ENCODE results near the gene DGKD. TPM values are rescaled to one million over a fixed set of nuclear protein-coding genes. Genes with fewer than 3 reads are reported as not detected.
A peak's percentile ranks its signal among the peaks of the same experiment; 100 is the strongest.

DGKD gene
- polyA plus RNA-seq (2013): 15.3 TPM

DNA sequence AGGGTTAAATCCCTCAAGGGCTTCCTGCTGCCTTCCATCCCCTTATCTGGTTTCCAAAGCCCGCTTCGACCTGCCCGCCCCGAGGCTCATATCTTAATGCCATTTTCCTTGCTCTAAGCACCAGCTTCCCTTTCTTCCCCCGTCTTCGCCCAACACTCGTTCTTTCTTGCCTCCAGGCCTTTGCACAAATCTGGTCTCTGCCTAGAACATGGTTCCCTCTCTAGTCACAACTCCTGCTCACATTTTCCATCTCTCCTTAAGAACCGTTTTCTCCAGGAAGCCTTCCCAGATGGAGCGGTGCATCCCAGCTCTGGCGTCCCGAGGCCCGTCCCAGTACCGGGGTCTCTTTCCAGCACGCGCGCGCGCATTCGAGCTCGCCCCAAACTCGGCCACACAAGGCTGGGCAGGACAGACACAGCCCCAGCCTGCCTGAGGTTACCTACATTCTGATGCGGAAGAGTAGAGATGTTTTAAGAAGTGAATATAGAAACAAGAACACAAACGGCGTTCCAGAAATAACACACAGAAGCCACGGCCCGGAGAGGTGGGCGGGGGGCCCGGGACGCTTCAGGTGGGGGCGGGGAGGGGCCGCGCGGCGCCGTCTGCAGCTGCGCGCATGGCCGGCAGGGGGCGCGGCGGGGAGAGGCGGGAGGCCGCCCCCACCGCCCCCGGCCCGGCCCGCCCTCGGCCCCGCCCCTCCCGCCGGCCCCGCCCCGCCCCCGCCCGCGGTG, at the start of gene DGKD:
DGKD (plus strand) TSS at position 726 of the 731 bp plus-strand sequence. CDS start 25 bp downstream, outside the sequence.
- Histone ChIP-seq H3K27ac (ENCODE audit: insufficient read depth in 1 of 2, low read depth in 1 of 2, low read length in 2 of 2, poor library complexity in 1 of 2, severe bottlenecking in 2 of 2) (no peak within 1 kb of the TSS), H3K27me3 (replicated peaks in 2 of 5; ENCODE audit: control insufficient read depth in 4 of 5, insufficient read depth in 5 of 5, low read length in 4 of 5) (no peaks in the 10 kb centered on the region), H3K4me1 (ENCODE audit: control extremely low read depth in 1 of 4, control insufficient read depth in 4 of 4, insufficient read depth in 4 of 4, low read length in 3 of 4) (peaks cover 43 to 78% (median 57%) of the 10 kb centered on the region in 4 experiments), H3K4me3 (ENCODE audit: control insufficient read depth in 1 of 7, extremely low read depth in 1 of 7, insufficient read depth in 4 of 7, low read depth in 2 of 7, low read length in 6 of 7) (peak within 1 kb of the TSS; percentile 55 to 89 (median 78)), H3K36me3 (ENCODE audit: control insufficient read depth in 4 of 4, insufficient read depth in 4 of 4, low read length in 3 of 4) (peaks cover 0 to 4% (median 0%) of the 10 kb centered on the region in 4 experiments), H3K9me3 (ENCODE audit: control extremely low read depth in 1 of 5, control insufficient read depth in 4 of 5, insufficient read depth in 2 of 5, low read depth in 1 of 5, low read length in 4 of 5) (no peaks in the 10 kb centered on the region)
- ChIA-PET POLR2A (no interaction called here), CTCF (interaction anchor here (0.6 to 1.6 kb wide), 6 partner anchors 10 to 88 kb away, joined by 3 to 8 read pairs (median 4); no protein-coding TSS in a partner anchor)
- DNase-seq: peak; percentile 43 to 73 (median 66)
- 3% methylated on average over 31 of the region's 56 CpGs for WGBS (ENCODE audit: insufficient coverage)

DNA sequence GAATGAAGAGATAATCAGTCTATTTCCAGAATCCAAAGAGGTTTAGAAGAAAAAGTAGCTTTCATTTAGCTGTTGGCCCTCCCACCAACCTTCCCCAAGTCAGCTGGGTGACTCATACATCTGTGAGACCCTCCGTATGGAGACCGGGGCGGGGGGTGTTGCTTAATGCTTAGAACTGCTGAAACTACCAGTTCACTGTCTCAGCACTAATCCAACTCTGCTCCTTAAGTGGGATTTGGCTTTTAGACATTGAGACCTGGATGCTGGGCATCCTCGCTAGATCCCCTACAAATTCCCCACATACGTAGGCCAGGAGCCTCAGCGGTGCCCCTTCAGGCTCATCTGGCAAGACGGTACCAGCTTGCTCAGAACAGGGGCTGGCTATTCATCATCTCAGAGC, 46.7 kb upstream of the DGKD start, which contains the start of gene SAG:
SAG (plus strand) TSS at position 252 of the 400 bp plus-strand sequence. CDS start 1,374 bp downstream, outside the sequence.
- no peaks in the 10 kb centered on the region for H3K36me3 ChIP-seq (ENCODE audit: control insufficient read depth in 4 of 4, insufficient read depth in 4 of 4, low read length in 3 of 4)
- no peaks in the 10 kb centered on the region for H3K9me3 ChIP-seq (ENCODE audit: control extremely low read depth in 1 of 5, control insufficient read depth in 4 of 5, insufficient read depth in 2 of 5, low read depth in 1 of 5, low read length in 4 of 5)
- no peak within 1 kb of the TSS for H3K27ac ChIP-seq (ENCODE audit: insufficient read depth in 1 of 2, low read depth in 1 of 2, low read length in 2 of 2, poor library complexity in 1 of 2, severe bottlenecking in 2 of 2)
- DNase-seq: no peak
- H3K27me3 ChIP-seq (replicated peaks in 2 of 5; ENCODE audit: control insufficient read depth in 4 of 5, insufficient read depth in 5 of 5, low read length in 4 of 5): no peaks in the 10 kb centered on the region
- ChIA-PET CTCF (interaction anchor here (1.2 kb wide), 1 partner anchor 10 kb away, joined by 4 read pairs; no protein-coding TSS in a partner anchor), POLR2A (no interaction called here)
- WGBS (ENCODE audit: insufficient coverage): 100% methylated on average over 4 of the region's 7 CpGs
- no peak within 1 kb of the TSS for H3K4me3 ChIP-seq (ENCODE audit: control insufficient read depth in 1 of 7, extremely low read depth in 1 of 7, insufficient read depth in 4 of 7, low read depth in 2 of 7, low read length in 6 of 7)
- no peaks in the 10 kb centered on the region for H3K4me1 ChIP-seq (ENCODE audit: control extremely low read depth in 1 of 4, control insufficient read depth in 4 of 4, insufficient read depth in 4 of 4, low read length in 3 of 4)

DNA sequence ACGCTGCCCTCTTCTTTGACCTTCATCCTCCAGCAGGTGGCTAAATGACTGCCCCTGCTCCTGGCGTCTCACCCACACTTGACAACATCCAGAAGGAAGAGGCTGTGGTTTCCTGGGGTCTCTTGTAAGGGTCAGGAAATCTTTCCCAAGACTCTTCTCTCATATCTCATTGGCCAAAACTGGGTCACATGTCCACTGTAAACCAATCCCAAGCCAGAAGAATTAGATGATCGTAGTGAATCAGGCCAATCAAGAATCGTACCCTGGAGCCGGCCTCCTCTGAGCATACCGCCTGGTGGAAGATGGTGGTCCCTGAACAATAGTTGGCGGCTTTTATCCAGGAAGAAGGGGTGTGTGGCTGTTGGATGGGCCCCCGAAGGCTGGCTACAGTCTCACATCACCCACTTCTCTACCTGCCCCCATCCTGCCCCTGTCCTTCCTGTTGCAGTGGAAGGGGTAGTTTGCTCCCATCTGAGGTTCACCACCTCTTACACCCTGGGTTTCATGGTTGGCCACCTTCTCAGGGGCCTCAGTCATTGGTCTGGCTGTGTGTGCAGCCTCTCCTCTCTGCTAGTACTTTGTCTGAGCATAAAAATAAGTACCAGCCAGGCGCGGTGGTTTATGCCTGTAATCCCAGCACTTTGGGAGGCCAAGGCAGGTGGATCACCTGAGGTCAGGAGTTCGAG, 42.9 kb upstream of the DGKD start:
- no peak overlapping the region for H3K27ac ChIP-seq (ENCODE audit: insufficient read depth in 1 of 2, low read depth in 1 of 2, low read length in 2 of 2, poor library complexity in 1 of 2, severe bottlenecking in 2 of 2)
- H3K36me3 ChIP-seq (ENCODE audit: control insufficient read depth in 4 of 4, insufficient read depth in 4 of 4, low read length in 3 of 4): no peaks in the 10 kb centered on the region
- ChIA-PET CTCF (interaction anchor here (1.1 kb wide), 1 partner anchor 20 kb away, joined by 4 read pairs; no protein-coding TSS in a partner anchor), POLR2A (no interaction called here)
- H3K4me3 ChIP-seq (ENCODE audit: control insufficient read depth in 1 of 7, extremely low read depth in 1 of 7, insufficient read depth in 4 of 7, low read depth in 2 of 7, low read length in 6 of 7): no peak overlapping the region
- H3K4me1 ChIP-seq (ENCODE audit: control extremely low read depth in 1 of 4, control insufficient read depth in 4 of 4, insufficient read depth in 4 of 4, low read length in 3 of 4): no peaks in the 10 kb centered on the region
- no peaks in the 10 kb centered on the region for H3K9me3 ChIP-seq (ENCODE audit: control extremely low read depth in 1 of 5, control insufficient read depth in 4 of 5, insufficient read depth in 2 of 5, low read depth in 1 of 5, low read length in 4 of 5)
- 97% methylated on average over 7 of the region's 11 CpGs for WGBS (ENCODE audit: insufficient coverage)
- DNase-seq: no peak
- no peaks in the 10 kb centered on the region for H3K27me3 ChIP-seq (replicated peaks in 2 of 5; ENCODE audit: control insufficient read depth in 4 of 5, insufficient read depth in 5 of 5, low read length in 4 of 5)

- Histone ChIP-seq H3K27me3 (replicated peaks in 2 of 5; ENCODE audit: control insufficient read depth in 4 of 5, insufficient read depth in 5 of 5, low read length in 4 of 5) (no peaks in the 10 kb centered on the region), H3K4me1 (ENCODE audit: control extremely low read depth in 1 of 4, control insufficient read depth in 4 of 4, insufficient read depth in 4 of 4, low read length in 3 of 4) (no peaks in the 10 kb centered on the region), H3K9me3 (ENCODE audit: control extremely low read depth in 1 of 5, control insufficient read depth in 4 of 5, insufficient read depth in 2 of 5, low read depth in 1 of 5, low read length in 4 of 5) (no peaks in the 10 kb centered on the region), H3K36me3 (ENCODE audit: control insufficient read depth in 4 of 4, insufficient read depth in 4 of 4, low read length in 3 of 4) (no peaks in the 10 kb centered on the region), H3K27ac (ENCODE audit: insufficient read depth in 1 of 2, low read depth in 1 of 2, low read length in 2 of 2, poor library complexity in 1 of 2, severe bottlenecking in 2 of 2) (no peak overlapping the region), H3K4me3 (ENCODE audit: control insufficient read depth in 1 of 7, extremely low read depth in 1 of 7, insufficient read depth in 4 of 7, low read depth in 2 of 7, low read length in 6 of 7) (no peak overlapping the region)
- ChIA-PET CTCF (interaction anchor here (1.0 to 1.1 kb wide), 2 partner anchors 12 to 19 kb away, joined by 3 to 4 read pairs; no protein-coding TSS in a partner anchor), POLR2A (no interaction called here)
- no peak for DNase-seq
- WGBS (ENCODE audit: insufficient coverage): 91% methylated on average over 8 of the region's 8 CpGs
These were observed 41.4 kb upstream of the DGKD start for GRCh38 chr2:233312874-233313273.

GRCh38 chr2:233314180-233314925, 39.9 kb upstream of the DGKD start:
- Histone ChIP-seq H3K4me3 (ENCODE audit: control insufficient read depth in 1 of 7, extremely low read depth in 1 of 7, insufficient read depth in 4 of 7, low read depth in 2 of 7, low read length in 6 of 7) (no peak overlapping the region), H3K9me3 (ENCODE audit: control extremely low read depth in 1 of 5, control insufficient read depth in 4 of 5, insufficient read depth in 2 of 5, low read depth in 1 of 5, low read length in 4 of 5) (no peaks in the 10 kb centered on the region), H3K27ac (ENCODE audit: insufficient read depth in 1 of 2, low read depth in 1 of 2, low read length in 2 of 2, poor library complexity in 1 of 2, severe bottlenecking in 2 of 2) (no peak overlapping the region), H3K27me3 (replicated peaks in 2 of 5; ENCODE audit: control insufficient read depth in 4 of 5, insufficient read depth in 5 of 5, low read length in 4 of 5) (no peaks in the 10 kb centered on the region), H3K4me1 (ENCODE audit: control extremely low read depth in 1 of 4, control insufficient read depth in 4 of 4, insufficient read depth in 4 of 4, low read length in 3 of 4) (no peaks in the 10 kb centered on the region), H3K36me3 (ENCODE audit: control insufficient read depth in 4 of 4, insufficient read depth in 4 of 4, low read length in 3 of 4) (no peaks in the 10 kb centered on the region)
- POLR2A ChIA-PET: interaction anchor here (0.8 kb wide), 1 partner anchor 123 kb away, joined by 3 read pairs; no protein-coding TSS in a partner anchor
- CTCF ChIA-PET: no interaction called here
- WGBS (ENCODE audit: insufficient coverage): over 99% methylated on average over 18 of the region's 20 CpGs
- DNase-seq: no peak

DNA sequence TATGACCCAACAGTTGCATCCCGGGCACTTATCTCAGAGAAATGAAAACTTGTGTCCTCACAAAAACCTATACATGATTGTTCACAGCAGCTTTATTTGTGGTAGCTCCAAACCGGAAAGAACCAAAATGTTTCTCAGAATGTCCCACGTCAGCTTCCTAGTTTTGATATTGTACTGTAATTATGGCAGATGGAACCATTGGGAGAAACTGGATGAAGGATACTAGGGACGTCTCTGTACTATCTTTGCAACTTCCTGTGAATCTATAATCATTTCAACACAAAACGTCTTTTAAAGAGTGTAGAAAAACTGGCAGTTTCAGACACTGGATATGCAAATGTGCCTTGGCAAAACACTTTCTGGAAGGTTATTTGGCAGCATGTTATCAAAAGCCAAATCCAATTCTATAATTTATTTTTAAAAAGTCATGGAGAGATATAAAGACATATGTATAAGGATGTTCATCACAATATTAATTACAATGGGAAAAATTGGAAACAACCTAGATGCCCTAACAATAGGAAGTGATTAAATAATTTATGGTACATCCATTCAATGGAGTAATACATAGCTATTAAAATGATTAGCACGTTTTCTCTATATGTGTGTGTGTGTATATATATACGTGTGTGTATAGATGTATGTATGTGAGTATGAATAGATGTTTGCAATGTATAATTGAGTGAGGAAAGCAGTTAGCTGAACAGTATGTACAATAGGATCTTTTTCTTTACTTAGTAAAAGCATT, 36.9 kb upstream of the DGKD start:
- WGBS (ENCODE audit: insufficient coverage): 100% methylated on average over 5 of the region's 7 CpGs
- DNase-seq: no peak
- H3K27ac ChIP-seq (ENCODE audit: insufficient read depth in 1 of 2, low read depth in 1 of 2, low read length in 2 of 2, poor library complexity in 1 of 2, severe bottlenecking in 2 of 2): no peak overlapping the region
- H3K9me3 ChIP-seq (ENCODE audit: control extremely low read depth in 1 of 5, control insufficient read depth in 4 of 5, insufficient read depth in 2 of 5, low read depth in 1 of 5, low read length in 4 of 5): no peaks in the 10 kb centered on the region
- POLR2A ChIA-PET: no interaction called here
- H3K36me3 ChIP-seq (ENCODE audit: control insufficient read depth in 4 of 4, insufficient read depth in 4 of 4, low read length in 3 of 4): no peaks in the 10 kb centered on the region
- H3K27me3 ChIP-seq (replicated peaks in 2 of 5; ENCODE audit: control insufficient read depth in 4 of 5, insufficient read depth in 5 of 5, low read length in 4 of 5): no peaks in the 10 kb centered on the region
- H3K4me3 ChIP-seq (ENCODE audit: control insufficient read depth in 1 of 7, extremely low read depth in 1 of 7, insufficient read depth in 4 of 7, low read depth in 2 of 7, low read length in 6 of 7): no peak overlapping the region
- CTCF ChIA-PET: interaction anchor here (0.6 to 2.0 kb wide), 6 partner anchors 10 to 129 kb away, joined by 3 to 4 read pairs (median 3); partner anchors contain the start of gene SAG
- H3K4me1 ChIP-seq (ENCODE audit: control extremely low read depth in 1 of 4, control insufficient read depth in 4 of 4, insufficient read depth in 4 of 4, low read length in 3 of 4): no peaks in the 10 kb centered on the region
